Smooth muscle cell of the brain vasculature (primary cell): ENCODE measurements around the gene CLRN3.

ENCODE experiments used
- DNase-seq: peaks from one replicate; pipeline ENCODE4 v3.0.0-alpha.2; 2012; ENCODE audit warnings: low read depth, low spot score

The CLRN3 gene

DNA sequence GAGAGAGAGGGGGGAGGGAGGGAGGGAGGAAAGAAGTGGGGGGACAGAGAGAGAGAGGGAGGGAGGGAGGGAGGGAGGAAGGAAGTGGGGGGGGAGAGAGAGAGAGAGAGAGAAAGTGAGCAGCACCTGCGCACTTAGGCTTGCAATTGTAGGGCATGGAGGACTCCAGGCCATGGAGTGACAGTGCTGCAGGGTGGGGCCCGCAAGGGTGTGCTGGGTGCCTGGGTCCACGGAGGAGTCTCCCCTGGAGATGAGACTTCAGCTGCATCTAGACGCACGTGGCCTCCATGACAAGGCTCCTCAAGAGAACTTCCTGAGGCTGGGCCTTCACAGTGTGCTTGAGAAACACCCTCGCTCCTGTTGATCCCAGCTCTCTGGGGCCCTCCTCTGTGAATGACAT is 44.5 kb downstream of the CLRN3 start:
- no peak for DNase-seq

DNA sequence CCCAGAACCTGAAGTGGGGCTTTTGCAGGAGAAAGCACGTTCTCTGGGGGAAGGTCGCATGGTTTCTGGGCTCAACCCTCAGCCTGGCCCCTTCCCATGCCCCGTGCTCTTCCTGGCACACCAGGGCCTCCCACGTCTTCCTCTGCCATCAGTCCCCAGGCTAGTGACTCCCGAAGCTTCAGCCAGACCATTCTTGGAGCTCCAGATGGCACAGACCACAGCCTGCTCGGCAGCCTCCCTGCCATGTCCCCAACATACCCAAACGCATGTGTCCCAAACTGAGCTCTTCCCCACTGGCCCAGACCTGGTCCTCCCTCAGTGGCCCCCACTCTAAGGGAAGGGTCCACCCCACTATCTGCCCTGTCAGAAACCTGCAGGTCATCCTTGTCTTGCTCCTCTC is 47.0 kb downstream of the CLRN3 start:
- no peak for DNase-seq

DNA sequence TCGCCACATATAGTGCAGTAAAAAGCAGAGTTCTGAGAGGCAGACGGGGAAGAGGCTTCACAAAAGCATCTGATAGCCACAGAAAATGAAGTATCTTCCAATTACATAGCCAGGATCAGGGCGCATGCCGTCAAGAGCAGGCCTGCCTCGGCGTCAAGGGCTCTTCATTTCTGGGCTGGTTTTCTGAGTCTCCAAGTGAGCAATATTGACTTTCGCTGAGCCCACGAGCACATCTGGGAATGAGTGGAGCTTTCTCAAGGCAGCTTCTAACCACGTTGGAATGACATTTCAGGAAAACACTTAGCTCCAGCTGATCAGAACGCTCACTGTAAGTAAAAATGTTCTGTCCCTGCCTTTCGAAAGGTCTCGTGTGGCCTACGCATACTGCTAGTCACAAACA is 51.9 kb downstream of the CLRN3 start:
- DNase-seq, result no peak

DNA sequence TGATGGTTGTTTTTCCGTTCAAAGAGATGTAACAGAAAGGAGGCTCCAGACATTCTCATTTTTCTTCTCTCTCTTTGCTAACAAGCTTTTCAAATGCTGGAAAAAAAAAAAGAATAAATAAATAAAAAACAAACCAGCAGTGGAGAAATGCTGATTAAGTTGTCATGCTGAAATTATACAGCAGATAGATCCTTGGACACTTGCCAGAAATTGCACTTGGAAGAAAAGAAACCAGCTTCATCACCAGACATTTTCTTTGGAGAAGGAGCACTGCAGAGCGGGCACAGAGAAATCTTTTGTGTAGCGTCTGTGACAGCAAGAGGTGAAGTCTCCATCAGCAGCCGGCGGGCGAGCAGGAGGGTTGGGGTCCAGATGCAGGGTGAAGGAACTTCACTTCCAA is 55.8 kb downstream of the CLRN3 start:
- no peak for DNase-seq

DNA sequence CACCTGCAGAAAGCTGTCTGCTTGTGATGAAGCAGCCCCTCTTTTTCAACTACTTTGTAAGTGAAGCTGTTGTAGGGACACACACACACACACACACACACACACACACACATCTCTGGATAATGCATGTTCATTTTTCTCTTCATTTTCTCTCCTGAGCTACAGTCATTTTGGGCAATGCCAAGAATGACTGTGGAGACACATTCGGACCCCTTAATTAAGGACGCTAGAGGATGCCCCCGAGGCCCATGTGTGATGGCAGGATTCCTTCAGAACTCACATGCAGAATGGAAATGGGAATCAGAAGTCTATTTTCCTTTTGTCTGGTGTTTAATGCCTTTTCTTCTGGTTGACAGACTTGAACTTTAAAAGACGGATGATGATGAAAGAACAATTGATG is 56.6 kb downstream of the CLRN3 start:
- no peak for DNase-seq

DNA sequence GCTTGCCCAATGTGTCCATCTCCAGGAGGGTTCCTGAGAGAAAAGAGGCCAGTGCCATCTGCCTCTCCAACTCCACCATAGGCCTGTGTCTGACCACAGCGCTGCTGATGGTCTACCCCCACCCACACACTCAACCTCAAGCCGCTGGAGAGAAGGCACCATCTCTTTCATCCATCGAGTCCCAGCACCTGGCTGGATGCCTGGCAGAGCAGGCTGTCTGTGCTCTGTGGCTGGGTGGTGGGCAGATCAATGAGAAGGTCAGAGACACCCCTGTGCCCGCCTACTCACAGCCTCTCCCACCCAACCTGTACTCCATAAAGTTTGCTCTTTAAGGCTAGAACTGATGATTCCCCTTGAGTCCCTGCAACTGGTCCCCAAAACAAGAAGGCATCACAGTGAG is 58.0 kb downstream of the CLRN3 start:
- DNase-seq, result no peak

DNA sequence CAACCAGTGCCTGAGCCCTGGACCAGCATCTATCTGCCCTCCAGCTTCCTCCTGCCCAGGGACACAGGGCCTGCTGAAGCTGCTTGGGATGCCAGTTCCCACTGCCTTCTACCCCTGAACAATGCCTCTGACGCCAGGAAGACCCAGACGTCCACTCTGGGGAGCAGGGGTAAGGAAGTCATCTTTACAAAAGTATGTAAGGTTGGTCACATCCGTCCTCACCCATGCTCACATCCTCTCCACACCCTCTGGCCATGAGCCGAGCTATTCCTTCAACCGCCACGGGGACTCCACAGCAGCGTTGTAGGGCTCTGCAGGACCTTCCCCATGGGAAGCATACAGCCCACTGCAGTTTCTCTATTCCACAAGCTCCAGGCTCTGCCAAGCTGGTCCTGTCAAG is 58.5 kb downstream of the CLRN3 start:
- no peak for DNase-seq

DNA sequence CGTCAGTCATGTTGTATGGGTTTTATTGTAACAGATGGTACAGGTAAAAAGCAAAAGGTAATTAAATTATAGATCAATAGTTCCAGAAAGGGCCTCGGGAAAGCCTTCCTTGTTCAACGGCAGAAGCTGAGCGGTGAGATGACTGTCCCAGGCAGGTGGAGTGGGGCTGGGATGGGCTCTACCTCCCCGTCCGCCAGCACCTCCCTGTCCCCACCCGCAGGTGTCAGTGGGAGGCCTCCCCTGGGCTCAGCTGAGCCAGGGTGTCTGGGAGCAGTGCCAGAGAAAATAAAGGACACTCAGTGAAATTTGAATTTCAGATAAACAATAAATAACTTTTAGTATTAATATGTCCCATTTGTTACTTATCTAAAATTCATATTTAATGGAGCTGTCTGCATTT is 58.9 kb downstream of the CLRN3 start:
- no peak for DNase-seq

DNA sequence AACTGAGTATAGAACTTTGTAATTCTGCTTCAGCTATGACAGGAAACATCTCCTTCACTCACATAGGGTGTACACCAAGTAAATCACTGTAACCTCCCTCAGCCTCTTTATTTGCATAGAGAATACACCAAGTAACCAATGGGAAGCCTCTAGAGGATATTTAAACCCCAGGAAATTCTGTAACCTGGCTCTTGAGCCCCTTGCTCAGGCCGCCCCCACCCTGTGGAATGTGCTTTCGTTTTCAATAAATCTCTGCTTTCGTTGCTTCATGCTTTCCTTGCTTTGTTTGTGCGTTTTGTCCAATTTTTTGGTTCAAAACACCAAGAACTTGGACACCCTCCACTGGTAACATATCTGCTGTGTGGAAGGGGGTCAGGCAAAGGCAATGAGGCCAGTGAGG is 60.2 kb downstream of the CLRN3 start:
- no peak for DNase-seq

DNA sequence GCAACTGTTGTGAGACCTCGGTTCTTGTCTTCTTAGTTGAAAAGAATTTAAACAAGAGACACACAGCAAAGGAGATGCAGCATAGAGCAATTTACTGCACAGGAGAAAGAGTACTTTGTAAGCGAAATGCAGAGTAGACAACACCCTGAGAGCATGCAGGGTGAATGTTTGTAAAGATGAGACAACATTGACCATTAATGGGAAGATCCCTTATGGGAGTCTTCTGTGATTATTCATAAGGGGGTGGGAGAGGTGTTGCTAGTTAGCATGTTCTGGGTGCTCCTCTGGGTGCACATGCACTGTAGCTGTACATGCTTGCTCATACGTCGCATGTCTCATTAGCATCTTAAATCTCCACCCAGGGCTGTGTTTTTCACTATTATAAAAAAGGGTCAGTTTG is 62.3 kb downstream of the CLRN3 start:
- no peak for DNase-seq
